K562 (cell line): ENCODE results near the gene NUP188. TPM values are rescaled to one million over a fixed set of nuclear protein-coding genes. Genes with fewer than 3 reads are reported as not detected.
"Not testable (repeated sequence)": the region's sequence is repeated elsewhere in the genome, so short reads cannot be mapped to it uniquely, and the experiment has no call there.

ENCODE experiments used
- ATAC-seq: fragments of 200-7000 bp; cut with Tn5 transposase; 3 replicates; pipeline ENCODE4 v1.9.1; 2020; ENCODE audit warnings: moderate library complexity
- BruUV-seq: library from RNA; stranded (reverse); fragments of 400-500 nt; replicated peaks from 2 replicates; lab custom pipeline; 2021; lab: Mats Ljungman, UMichigan
- CTCF ChIA-PET: fragments of 300-600 bp; formaldehyde crosslinking; extraction: SDS; loops from one replicate; lab custom pipeline; 2021; ENCODE audit warnings: low intra/inter-chr PET ratio; lab: Yijun Ruan, JAX
- POLR2A ChIA-PET: fragments of 300-600, 350-650 bp; sonication (Branson Sonifier 250); formaldehyde crosslinking; extraction: SDS; loops from one replicate; lab custom pipeline; 2021; ENCODE audit warnings: antibody characterized with exemption, inconsistent platforms; lab: Yijun Ruan, JAX
- DNase-seq, 4 experiments: peaks; one replicate each; pipeline versions ENCODE4 v3.0.0 to v3.0.0-alpha.2; 2011 to 2018; ENCODE audit warnings: low spot score in 3 of 4, mixed read lengths in 3 of 4; ENCODE audit errors: extremely low read depth in 1 of 4
- FAIRE-seq: peaks from 2 replicates; lab custom pipeline; 2011; peaks lifted over from hg19 to GRCh38; lab: Jason Lieb, UNC
- H2AFZ ChIP-seq: 2 replicates; pipeline ENCODE4 v1.6.0; 2011; ENCODE audit warnings: low read depth, low read length, control low read depth, inconsistent platforms
- H3K27ac ChIP-seq: fragments of 200-600 bp; 3 replicates; pipeline ENCODE4 v1.8.0; 2011; ENCODE audit warnings: low read depth, mild to moderate bottlenecking, control low read depth, inconsistent platforms, low read length, moderate library complexity, mixed read lengths; ENCODE audit errors: extremely low read depth
- H3K27me3 ChIP-seq, 2 experiments: fragments of 300-600 bp in 1 of 2; 2 replicates in 1 of 2; 3 replicates in 1 of 2; pipeline versions ENCODE4 v1.6.0 to v1.8.0; 2011; ENCODE audit warnings: inconsistent platforms in 2 of 2, low read length in 2 of 2, mild to moderate bottlenecking in 1 of 2, mixed read lengths in 1 of 2, moderate library complexity in 1 of 2; ENCODE audit not compliant: control insufficient read depth in 2 of 2, insufficient read depth in 2 of 2
- H3K36me3 ChIP-seq: fragments of 300-600 bp; 3 replicates; pipeline ENCODE4 v1.8.0; 2011; ENCODE audit warnings: mild to moderate bottlenecking, low read length, inconsistent platforms; ENCODE audit not compliant: control insufficient read depth, insufficient read depth
- H3K4me1 ChIP-seq, 2 experiments: fragments of 200-600 bp in 1 of 2; replicated peaks in 1 of 2; 2 replicates in 1 of 2; 3 replicates in 1 of 2; pipeline versions ENCODE4 v1.5.1 to v1.8.0; 2011; ENCODE audit warnings: inconsistent platforms in 2 of 2, low read length in 2 of 2, mild to moderate bottlenecking in 1 of 2, mixed read lengths in 1 of 2, moderate library complexity in 1 of 2; ENCODE audit not compliant: control insufficient read depth in 2 of 2, insufficient read depth in 2 of 2
- H3K4me2 ChIP-seq: 2 replicates; pipeline ENCODE4 v1.6.1; 2011; ENCODE audit warnings: low read length, control low read depth, inconsistent platforms, mixed read lengths; ENCODE audit not compliant: insufficient read depth
- H3K4me3 ChIP-seq: fragments of 200-600 bp; sonication (generic), shearing (Covaris generic); 2 replicates; pipeline ENCODE4 v1.5.1; 2016; ENCODE audit warnings: control low read depth, inconsistent platforms
- H3K79me2 ChIP-seq: fragments of 200-600 bp; 3 replicates; pipeline ENCODE4 v1.8.0; 2011; ENCODE audit warnings: low read length, inconsistent platforms; ENCODE audit not compliant: control insufficient read depth, insufficient read depth
- H3K9ac ChIP-seq, 2 experiments: 2 replicates each; pipeline versions ENCODE4 v1.6.0 to v1.6.1; 2011; ENCODE audit warnings: low read depth in 2 of 2, low read length in 2 of 2, control low read depth in 1 of 2, inconsistent platforms in 1 of 2, mild to moderate bottlenecking in 1 of 2, mixed read lengths in 1 of 2; ENCODE audit not compliant: insufficient read depth in 1 of 2
- H3K9me1 ChIP-seq: one replicate; pipeline ENCODE4 v1.6.0; 2011; ENCODE audit warnings: inconsistent platforms, mild to moderate bottlenecking, low read length, moderate library complexity; ENCODE audit not compliant: control insufficient read depth, insufficient read depth
- H3K9me3 ChIP-seq: replicated peaks from 2 replicates; pipeline ENCODE4 v1.5.1; 2011; ENCODE audit warnings: low read depth, low read length, inconsistent platforms; ENCODE audit not compliant: control insufficient read depth, insufficient read depth
- H4K20me1 ChIP-seq: replicated peaks from 2 replicates; pipeline ENCODE4 v1.6.1; 2011; ENCODE audit warnings: low read length, inconsistent platforms, mixed read lengths; ENCODE audit not compliant: control insufficient read depth, insufficient read depth
- MAX ChIP-seq: sonication (generic); formaldehyde crosslinking; IDR thresholded peaks from 2 replicates; pipeline ENCODE4 v1.9.0; 2022; ENCODE audit warnings: mild to moderate bottlenecking, missing genetic modification reagents
- RBFOX2 ChIP-seq: fragments of 200-400 bp; formaldehyde crosslinking; IDR thresholded peaks from 2 replicates; pipeline ENCODE4 v1.6.1; 2017; ENCODE audit warnings: low read depth, mild to moderate bottlenecking, low read length, moderate library complexity
- ZNF239 ChIP-seq: fragments of 250-450 bp; sonication (Bioruptor Pico); IDR thresholded peaks from 2 replicates; pipeline ENCODE4 v1.4.0; 2020; ENCODE audit warnings: mild to moderate bottlenecking
- WGBS: fragments of 100-300 bp; shearing (Covaris generic); methylation state at CpG from one replicate; pipeline ENCODE4 v1.1.6; 2016; ENCODE audit warnings: low coverage, mixed read lengths; ENCODE audit not compliant: insufficient coverage; ENCODE audit errors: missing lambda C conversion rate; 5-methylcytosine and 5-hydroxymethylcytosine counted together
- in situ Hi-C: fragments of 300-500 bp; cut with MboI; formaldehyde crosslinking; loops from 4 replicates; pipeline ENCODE4 v1.15.0; 2018; ENCODE audit warnings: inconsistent platforms, mixed read lengths
- intact Hi-C: fragments of 100-400 bp; cut with micrococcal nuclease; formaldehyde crosslinking; loops from 2 replicates; pipeline ENCODE4 v1.14.2; 2022
- polyA plus RNA-seq, 8 experiments: library from polyadenylated mRNA; depleted of rRNA in 4 of 8; stranded (reverse) in 5 of 8; unstranded in 3 of 8; fragments of >200 nt; fragmentation: Nextera tagmentation in 2 of 8; fragmentation: Illumina TruSeq in 1 of 8; extraction: Ambion mirVana in 2 of 8; extraction: Trizol in 1 of 8; gene quantifications; 2 replicates each; pipeline versions ENCODE4 v1.2.1 to v1.2.3, GENCODE V29; 2011 to 2014; ENCODE audit warnings: inconsistent platforms in 1 of 8, missing spikeins in 1 of 8
- total RNA-seq, 7 experiments: library from RNA; depleted of rRNA in 6 of 7; stranded (reverse); fragments of >200 nt in 6 of 7; fragmentation: Illumina TruSeq in 2 of 7; extraction: Trizol in 2 of 7; gene quantifications; 2 replicates each; pipeline versions ENCODE4 v1.2.1 to v1.2.3, GENCODE V29; 2011 to 2021; ENCODE audit warnings: low replicate concordance in 1 of 7

NUP188 gene
- total and polyA plus RNA-seq, 9 of the 15 experiments (the other 6 are each of a cell fraction or from before 2014, with no cell fraction given), result 11.7 to 135 (median 70.6) TPM

GRCh38 chr9:128943832-128944620 is 3.5 kb upstream of the NUP188 start:
- H3K79me2 ChIP-seq, result peaks cover 33% of the 10 kb centered on the region
- no peaks in the 10 kb centered on the region for H3K9me3 ChIP-seq
- FAIRE-seq (peak; percentile 59), ATAC-seq (no peak), DNase-seq (no peak)
- POLR2A ChIA-PET, result interaction anchor here (0.6 to 1.4 kb wide), 3 partner anchors 10 to 255 kb away, joined by 3 to 6 read pairs (median 3); partner anchors contain the start of gene SET
- no peaks in the 10 kb centered on the region for H3K27me3 ChIP-seq
- no peak overlapping the region for H2AFZ ChIP-seq
- 55% methylated on average over 7 of the region's 7 CpGs for WGBS
- H3K4me3 ChIP-seq, result no peak overlapping the region
- H3K4me2 ChIP-seq, result no peak overlapping the region
- no peak for TF ChIP-seq RBFOX2
- TF ChIP-seq ZNF239, result peak; percentile 73; the same call in 1 of the 2 replicates
- intact Hi-C loops, result no loop called here
- H3K9me1 ChIP-seq, result no peaks in the 10 kb centered on the region
- CTCF ChIA-PET, result no interaction called here
- H3K4me1 ChIP-seq, result peaks cover 25 to 55% of the 10 kb centered on the region in 2 experiments
- peaks cover 15% of the 10 kb centered on the region; the same call in 2 of the 3 replicates for H3K36me3 ChIP-seq
- H3K27ac ChIP-seq, result no peak overlapping the region
- no peaks in the 10 kb centered on the region for H4K20me1 ChIP-seq
- in situ Hi-C loops, result no loop called here
- peak overlapping the region; percentile 11 to 77; a peak in 3 of 4 replicates for H3K9ac ChIP-seq
- BruUV-seq, result TSS peak; percentile 15

- Histone ChIP-seq H3K36me3 (peaks cover 25% of the 10 kb centered on the region; the same call in 2 of the 3 replicates), H3K4me1 (peaks cover 25 to 55% of the 10 kb centered on the region in 2 experiments), H3K79me2 (peaks cover 42% of the 10 kb centered on the region)
- H3K9ac ChIP-seq, H3K27ac ChIP-seq, in situ Hi-C loops, FAIRE-seq, ATAC-seq, H3K4me3 ChIP-seq, intact Hi-C loops, H3K4me2 ChIP-seq, H3K9me3 ChIP-seq, H3K9me1 ChIP-seq, BruUV-seq, H3K27me3 ChIP-seq, CTCF ChIA-PET, DNase-seq, H2AFZ ChIP-seq, H4K20me1 ChIP-seq: not testable (repeated sequence)
- TF ChIP-seq MAX, result 0 out of 2 replicates have a peak, but pooled peaks have one; percentile 6
- POLR2A ChIA-PET, result interaction anchor here (0.6 kb wide), 2 partner anchors 68 to 256 kb away, joined by 3 to 7 read pairs; partner anchors contain the start of gene SET
- WGBS, result 93% methylated on average over 7 of the region's 7 CpGs
Observed at GRCh38 chr9:128944966-128945365, 2.5 kb upstream of the NUP188 start.
